Neural cell (in vitro differentiated cells): Measurements from ENCODE around the gene ANKIB1.

Source experiments
- CTCF ChIP-seq: fragments of 450-650 bp; IDR thresholded peaks from 2 replicates; pipeline ENCODE4 v1.5.1; 2014; ENCODE audit warnings: antibody characterized with exemption, mild to moderate bottlenecking, moderate library complexity; ENCODE audit not compliant: poor library complexity, severe bottlenecking
- EP300 ChIP-seq: fragments of 450-650 bp; conservative IDR thresholded peaks from 2 replicates; pipeline ENCODE4 v1.6.1; 2014; ENCODE audit warnings: antibody characterized with exemption, mild to moderate bottlenecking, moderate library complexity; ENCODE audit not compliant: poor library complexity, severe bottlenecking
- EZH2 ChIP-seq: fragments of 200-600, 300-800 bp; shearing (Covaris generic), sonication (generic); IDR thresholded peaks from 2 replicates; pipeline ENCODE4 v1.6.1; 2014; ENCODE audit warnings: antibody characterized with exemption, low read length, borderline replicate concordance, mild to moderate bottlenecking; ENCODE audit not compliant: insufficient read depth, poor library complexity, severe bottlenecking
- POLR2AphosphoS5 ChIP-seq: IDR thresholded peaks from 2 replicates; pipeline ENCODE4 v1.6.1; 2012
- RAD21 ChIP-seq: fragments of 450-650 bp; conservative IDR thresholded peaks from 2 replicates; pipeline ENCODE4 v1.6.1; 2014; ENCODE audit warnings: antibody characterized with exemption, mild to moderate bottlenecking, moderate library complexity

GRCh38 chr7:92228742-92229141 lies 17.0 kb upstream of the ANKIB1 start:
- TF ChIP-seq POLR2AphosphoS5 (no peak), RAD21 (no peak), CTCF (no peak), EZH2 (no peak), EP300 (no peak)
